ENCODE results near the gene FAF1. TPM values are rescaled to one million over a fixed set of nuclear protein-coding genes. Genes with fewer than 3 reads are reported as not detected.

Gene FAF1
- total RNA-seq, 4 donors from 2014 or later, result 25.1 to 55.7 (median 38.8) TPM

GRCh38 chr1:50975436-50975835 lies 15.4 kb upstream of the FAF1 start:
- H3K9me3 ChIP-seq, result no peaks in the 10 kb centered on the region
- peaks cover 0 to 6% of the 10 kb centered on the region in 2 donors for H3K27me3 ChIP-seq
- 34 to 37% methylated on average over 1 of the region's 1 CpG for WGBS, 2 donors
- peaks cover 0 to 23% (median 0%) of the 10 kb centered on the region in 4 donors for H3K4me1 ChIP-seq
- TF ChIP-seq EP300 (IDR thresholded peaks at IDR 0.05), result no peak
- TF ChIP-seq CTCF (IDR thresholded peaks at IDR 0.05), result no peak
- no peak for TF ChIP-seq POLR2A (IDR thresholded peaks at IDR 0.05)
- DNase-seq (ENCODE audit: low spot score in 2 of 2), result no peak
- no peak overlapping the region for H3K4me3 ChIP-seq
- peak overlapping the region in 2 of 4 donors; percentile 98 for H3K27ac ChIP-seq
- no peaks in the 10 kb centered on the region for H3K36me3 ChIP-seq

GRCh38 chr1:50974618-50974935 lies 14.5 kb upstream of the FAF1 start:
- Histone ChIP-seq H3K27ac (peak overlapping the region; percentile 33 to 98 (median 70)), H3K27me3 (peaks cover 0 to 7% of the 10 kb centered on the region in 2 donors), H3K4me1 (peaks cover 0 to 19% (median 0%) of the 10 kb centered on the region in 4 donors), H3K36me3 (no peaks in the 10 kb centered on the region), H3K4me3 (no peak overlapping the region), H3K9me3 (no peaks in the 10 kb centered on the region)
- TF ChIP-seq POLR2A (IDR thresholded peaks at IDR 0.05) (no peak), CTCF (IDR thresholded peaks at IDR 0.05) (no peak), EP300 (IDR thresholded peaks at IDR 0.05) (no peak)
- no peak for DNase-seq (ENCODE audit: low spot score in 2 of 2)
- WGBS, 2 donors, result 60 to 62% methylated on average over 1 of the region's 1 CpG

- no peak for TF ChIP-seq POLR2A (IDR thresholded peaks at IDR 0.05)
- TF ChIP-seq CTCF (IDR thresholded peaks at IDR 0.05), result no peak
- no peak for TF ChIP-seq EP300 (IDR thresholded peaks at IDR 0.05)
Measured at GRCh38 chr1:50973875-50974617, 14.0 kb upstream of the FAF1 start.

GRCh38 chr1:50973255-50973654 lies 13.2 kb upstream of the FAF1 start:
- peaks cover 0 to 19% (median 0%) of the 10 kb centered on the region in 4 donors for H3K4me1 ChIP-seq
- 50 to 51% methylated on average over 1 of the region's 1 CpG for WGBS, 2 donors
- TF ChIP-seq EP300 (IDR thresholded peaks at IDR 0.05), result no peak
- TF ChIP-seq POLR2A (IDR thresholded peaks at IDR 0.05), result no peak
- TF ChIP-seq CTCF (IDR thresholded peaks at IDR 0.05), result no peak
- H3K4me3 ChIP-seq, result no peak overlapping the region
- peaks cover 0 to 7% of the 10 kb centered on the region in 2 donors for H3K27me3 ChIP-seq
- no peaks in the 10 kb centered on the region for H3K9me3 ChIP-seq
- H3K36me3 ChIP-seq, result no peaks in the 10 kb centered on the region
- DNase-seq (ENCODE audit: low spot score in 2 of 2), result no peak
- H3K27ac ChIP-seq, result peak overlapping the region; percentile 33 to 98 (median 76)

More at GRCh38 chr1:50973875-50974617, 14.0 kb upstream of the FAF1 start:
- Histone ChIP-seq H3K4me1 (peaks cover 0 to 19% (median 0%) of the 10 kb centered on the region in 4 donors), H3K27me3 (peaks cover 0 to 7% of the 10 kb centered on the region in 2 donors), H3K9me3 (no peaks in the 10 kb centered on the region), H3K27ac (peak overlapping the region; percentile 33 to 98 (median 70)), H3K4me3 (peak overlapping the region in 1 of 4 donors; percentile 4), H3K36me3 (no peaks in the 10 kb centered on the region)
- WGBS, 2 donors, result 77 to 83% methylated on average over 13 of the region's 13 CpGs
- no peak for DNase-seq (ENCODE audit: low spot score in 2 of 2)

- peak overlapping the region in 2 of 4 donors; percentile 4 to 8 for H3K4me3 ChIP-seq
- 16 to 17% methylated on average over 1 of the region's 1 CpG for WGBS, 2 donors
Measured at GRCh38 chr1:50972766-50973165, 12.7 kb upstream of the FAF1 start.

More at GRCh38 chr1:50972766-50973165, 12.7 kb upstream of the FAF1 start:
- no peaks in the 10 kb centered on the region for H3K36me3 ChIP-seq
- no peaks in the 10 kb centered on the region for H3K9me3 ChIP-seq
- peaks cover 0 to 7% of the 10 kb centered on the region in 2 donors for H3K27me3 ChIP-seq
- TF ChIP-seq EP300 (IDR thresholded peaks at IDR 0.05) (no peak), POLR2A (IDR thresholded peaks at IDR 0.05) (no peak), CTCF (IDR thresholded peaks at IDR 0.05) (no peak)
- peak overlapping the region; percentile 54 to 98 (median 82) for H3K27ac ChIP-seq
- no peak for DNase-seq (ENCODE audit: low spot score in 2 of 2)
- peaks cover 0 to 19% (median 0%) of the 10 kb centered on the region in 4 donors for H3K4me1 ChIP-seq

Data from tibial nerve (tissue), 4 donors.